HG03064 (cell line): ENCODE measurements around the gene MAP6.

Experiments used
- ATAC-seq: cut with Tn5 transposase; IDR thresholded peaks from one replicate; pipeline ENCODE4 v1.9.1; 2021; ENCODE audit warnings: low read depth; ENCODE audit not compliant: unreplicated experiment

The MAP6 gene

GRCh38 chr11:75632450-75632849 is 36.4 kb downstream of the MAP6 start:
- no peak for ATAC-seq

DNA sequence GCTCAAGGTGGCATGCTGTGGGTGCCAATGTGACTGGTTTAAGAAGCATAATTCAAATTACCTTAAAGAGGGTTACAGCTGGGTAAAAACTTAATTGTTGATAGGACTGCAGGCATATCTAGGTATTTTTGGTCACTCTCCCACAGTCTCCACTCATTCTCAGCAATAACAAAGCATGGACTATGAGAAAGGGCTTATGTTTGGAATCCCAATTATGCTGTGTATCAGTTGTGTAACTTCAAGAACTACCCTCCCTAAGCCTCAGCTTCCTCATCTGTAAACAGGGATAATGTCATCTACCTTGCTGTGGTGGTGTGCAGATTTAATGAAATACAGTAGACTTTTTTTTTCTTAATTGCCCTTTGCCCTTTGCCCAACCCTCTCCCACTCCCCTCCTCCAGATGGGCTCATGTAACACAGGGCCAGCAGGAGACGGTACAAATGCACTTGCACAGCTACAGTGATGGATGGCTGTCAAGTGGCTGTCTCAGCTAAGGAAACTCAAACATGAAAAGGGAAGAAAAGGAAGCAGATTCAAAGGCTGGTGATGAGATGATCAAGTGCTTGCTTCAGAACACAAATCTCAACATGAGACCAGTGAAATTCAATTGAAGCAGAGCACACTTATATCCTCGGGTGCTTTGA is 37.6 kb downstream of the MAP6 start:
- no peak for ATAC-seq

DNA sequence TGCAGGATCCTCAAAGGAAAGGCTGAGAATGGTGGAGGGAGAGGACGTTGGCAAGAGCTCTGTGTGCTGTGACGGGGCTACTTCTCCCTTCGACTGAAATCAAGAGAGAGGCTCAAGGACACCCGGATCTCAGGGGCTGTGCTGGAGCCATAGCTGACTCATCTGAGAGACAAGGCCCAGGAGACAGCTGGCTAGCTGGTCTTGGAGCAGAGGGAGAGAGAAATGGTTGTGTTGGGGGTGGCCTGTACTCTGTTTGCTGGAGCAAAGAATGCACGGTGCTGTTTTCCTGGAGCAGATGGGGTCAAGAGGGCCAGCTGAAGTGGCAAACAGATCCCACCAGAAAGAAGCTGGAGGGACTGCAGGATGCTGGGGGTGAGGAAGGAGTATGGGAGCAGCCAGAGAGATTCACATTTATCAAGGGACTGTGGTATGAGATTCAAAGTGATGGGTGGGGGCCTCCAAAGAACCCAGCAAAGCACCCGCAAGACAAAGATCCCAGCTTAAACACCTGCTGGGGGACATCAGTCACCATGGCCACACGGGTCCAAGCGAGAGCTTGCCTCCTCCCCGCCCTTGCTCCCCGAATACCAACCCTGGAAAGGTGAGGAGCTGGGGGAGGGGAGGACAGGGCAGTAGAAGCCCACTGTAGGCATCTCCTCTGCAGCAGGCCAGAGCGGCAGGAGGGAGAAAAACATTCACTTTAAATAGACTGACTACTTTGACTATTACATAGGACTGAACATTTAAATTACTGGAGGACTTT is 40.8 kb downstream of the MAP6 start:
- ATAC-seq, result no peak

GRCh38 chr11:75626889-75627529 is 41.8 kb downstream of the MAP6 start:
- no peak for ATAC-seq

- ATAC-seq, result no peak
Observed at GRCh38 chr11:75625991-75626888, 42.6 kb downstream of the MAP6 start.

DNA sequence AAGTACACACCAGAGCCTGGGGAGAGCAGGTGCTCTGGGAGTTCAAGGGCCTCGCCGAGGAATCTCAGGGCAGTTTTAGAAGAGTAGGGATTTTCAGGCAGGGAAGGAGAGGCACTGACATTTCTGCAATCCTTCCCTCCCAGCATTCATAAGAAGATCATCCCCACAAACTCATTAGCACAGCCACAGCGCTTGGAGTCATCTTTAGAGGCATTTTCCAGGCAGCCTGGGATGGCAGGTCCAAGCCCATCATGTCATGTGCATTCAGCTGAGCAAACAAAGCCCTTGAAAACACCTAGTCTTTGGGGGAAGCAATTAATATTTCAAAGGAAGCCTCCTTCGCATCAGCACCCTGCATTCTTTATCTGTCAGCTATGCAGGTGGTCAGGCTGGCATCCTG is 43.8 kb downstream of the MAP6 start:
- no peak for ATAC-seq

GRCh38 chr11:75616281-75616680 is 52.6 kb downstream of the MAP6 start:
- no peak for ATAC-seq

DNA sequence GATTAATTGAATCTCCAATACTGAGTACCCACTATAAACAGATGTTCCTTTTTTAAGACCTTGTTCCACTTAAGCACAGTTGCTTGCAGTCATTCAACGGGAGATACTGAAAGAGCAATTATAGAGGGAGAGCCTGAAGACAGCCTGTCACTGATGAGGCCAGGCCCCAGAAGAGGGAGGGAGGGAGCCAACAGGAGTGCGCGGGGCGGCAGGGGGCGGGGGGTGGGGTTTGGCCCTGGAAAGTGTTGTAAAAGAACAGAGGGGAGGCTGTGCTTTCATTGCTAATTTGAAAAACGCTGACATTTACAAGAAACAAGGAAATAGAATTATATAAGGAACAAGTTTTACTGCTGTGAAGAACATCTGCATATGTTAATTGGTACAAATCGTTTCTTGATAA is 53.1 kb downstream of the MAP6 start:
- no peak for ATAC-seq

DNA sequence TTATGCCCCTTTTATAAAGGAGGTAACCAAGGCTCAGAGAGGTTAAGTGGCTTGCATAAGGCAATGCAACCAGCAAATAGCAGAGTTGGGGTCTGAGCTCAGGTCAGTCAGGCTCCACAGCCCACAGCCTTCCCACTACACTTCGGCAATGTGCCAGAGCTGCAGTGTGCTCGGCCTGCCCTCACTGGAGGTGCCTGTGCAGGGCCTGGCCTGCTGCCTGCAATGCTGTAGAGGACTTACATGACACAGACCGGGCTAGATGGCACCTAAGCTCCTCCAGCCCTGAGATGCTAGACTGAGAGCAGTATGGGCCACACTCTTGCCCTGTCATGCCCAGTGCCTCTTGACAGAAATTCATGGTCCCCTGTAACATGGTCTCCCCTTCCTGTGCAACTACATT is 57.0 kb downstream of the MAP6 start:
- ATAC-seq, result no peak

GRCh38 chr11:75606099-75606498 is 62.7 kb downstream of the MAP6 start:
- no peak for ATAC-seq

DNA sequence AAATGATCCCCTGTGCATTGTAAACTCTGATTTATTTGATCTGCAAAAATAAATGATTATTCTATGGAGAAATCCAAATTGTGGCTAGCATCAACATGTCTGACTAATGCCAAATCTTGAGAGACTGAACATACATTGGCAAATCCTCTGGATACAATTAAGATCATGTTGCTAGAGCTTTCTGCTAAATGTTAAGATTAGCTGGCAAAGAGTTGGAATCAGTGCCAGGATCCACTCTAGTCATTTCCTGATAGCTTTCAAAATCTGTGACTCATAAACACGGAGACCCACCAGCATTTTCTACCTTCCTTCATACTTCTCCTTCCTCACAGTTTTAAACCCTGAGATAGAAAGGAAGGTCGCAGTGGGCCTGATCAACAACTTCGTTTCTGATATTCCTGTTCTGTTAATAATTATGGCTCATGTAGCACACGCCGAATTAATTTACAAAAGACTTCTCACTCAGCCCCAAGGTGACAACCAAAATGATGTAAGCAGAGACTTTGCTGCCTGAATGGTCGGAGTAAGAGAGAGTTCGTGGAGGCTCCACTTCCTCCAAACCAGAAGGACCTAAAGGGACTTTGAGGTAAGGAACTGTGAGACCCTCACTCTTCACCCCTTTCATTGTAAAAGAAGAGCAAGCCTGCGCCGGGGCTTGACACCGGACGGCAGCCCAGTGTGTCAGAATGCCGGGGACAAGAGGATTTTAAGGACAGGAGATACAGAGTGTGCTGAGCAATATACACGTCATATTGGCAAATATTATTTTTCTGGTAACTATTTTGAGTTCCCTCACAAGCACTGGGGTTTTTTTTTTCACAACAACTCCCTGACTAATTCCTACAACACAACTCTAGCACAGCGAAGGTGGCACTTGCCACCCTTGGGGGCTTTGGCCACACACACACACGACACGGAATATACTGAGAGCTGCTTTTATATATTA is 64.8 kb downstream of the MAP6 start:
- no peak for ATAC-seq

DNA sequence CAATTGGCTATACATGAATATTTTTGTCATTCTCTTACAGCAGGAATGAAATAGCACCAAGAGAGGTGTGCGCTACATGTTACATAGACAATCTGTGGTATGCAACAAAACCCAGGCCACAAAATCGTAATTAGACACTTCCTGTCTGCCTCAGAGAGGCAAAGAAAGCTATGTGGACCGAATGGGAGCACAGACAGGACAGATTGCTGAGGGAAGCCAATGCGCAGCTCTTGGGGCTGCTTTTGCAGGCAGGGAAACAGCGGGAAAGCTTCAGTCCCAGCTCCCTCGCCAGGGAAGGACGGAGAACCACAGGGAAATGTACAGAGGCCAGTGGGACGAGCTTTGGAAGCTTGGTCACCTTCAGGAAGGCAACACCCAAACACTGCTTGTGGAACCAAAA is 65.9 kb downstream of the MAP6 start:
- ATAC-seq, result no peak

- ATAC-seq, result no peak
Observed at GRCh38 chr11:75601494-75601893, 67.3 kb downstream of the MAP6 start.

DNA sequence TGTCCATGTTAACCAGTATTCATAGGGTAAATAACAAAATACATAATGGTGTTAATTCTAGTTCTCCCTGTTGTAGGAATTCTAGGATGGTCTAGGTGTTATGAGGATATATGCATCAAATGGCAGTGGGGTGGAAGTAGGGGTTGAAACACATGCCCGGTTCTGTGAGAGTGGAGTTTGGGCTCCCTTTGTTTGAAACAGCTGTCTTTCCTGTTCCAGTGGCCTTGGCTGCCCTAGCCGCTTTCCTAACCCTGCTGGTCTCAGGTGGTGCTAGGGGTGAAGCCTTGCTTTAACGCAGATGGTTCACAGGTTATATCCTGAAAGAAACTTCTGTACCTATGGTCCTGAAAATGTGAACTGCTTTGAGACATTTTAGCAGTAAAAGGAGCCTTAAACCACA is 68.5 kb downstream of the MAP6 start:
- ATAC-seq, result no peak

GRCh38 chr11:75598900-75599299 is 69.9 kb downstream of the MAP6 start:
- no peak for ATAC-seq

DNA sequence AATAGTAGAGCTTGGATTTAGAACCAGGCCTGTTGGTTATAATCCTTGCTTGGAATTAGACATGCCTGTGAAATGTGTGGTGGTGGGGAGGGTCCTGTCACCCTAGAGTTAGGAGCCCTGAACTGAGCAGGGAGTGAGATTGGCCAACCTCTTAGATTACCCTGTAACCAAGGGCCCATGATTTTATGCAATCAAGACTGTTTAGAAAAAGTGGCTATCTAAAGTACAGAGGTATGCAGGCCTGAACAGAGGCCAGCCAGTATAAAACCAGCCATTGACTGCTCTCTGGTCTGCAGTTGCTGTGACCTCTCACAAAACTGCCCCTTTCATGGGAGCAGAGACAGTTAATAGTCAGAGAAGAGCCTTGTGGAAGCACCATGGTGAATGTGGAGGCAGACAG is 70.6 kb downstream of the MAP6 start:
- ATAC-seq, result no peak

DNA sequence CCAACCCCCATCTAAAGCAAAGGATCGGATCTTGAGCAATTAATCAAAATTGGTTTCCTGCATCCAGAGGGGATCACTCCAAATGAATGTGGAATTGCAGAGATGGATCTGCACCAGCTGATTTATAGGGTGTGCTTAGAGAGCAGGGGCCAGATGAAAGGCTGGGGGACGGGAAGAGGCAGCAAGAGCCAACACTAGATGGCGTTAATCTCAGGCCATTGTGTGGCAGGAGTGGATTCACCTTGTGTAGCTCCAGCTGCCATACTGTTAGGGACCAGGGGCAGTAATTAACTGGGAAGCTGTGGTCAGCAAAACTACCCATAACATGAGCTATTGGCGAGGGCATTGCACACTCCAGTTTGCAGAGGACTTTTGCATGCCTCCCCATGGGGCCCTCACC is 71.2 kb downstream of the MAP6 start:
- ATAC-seq, result no peak

DNA sequence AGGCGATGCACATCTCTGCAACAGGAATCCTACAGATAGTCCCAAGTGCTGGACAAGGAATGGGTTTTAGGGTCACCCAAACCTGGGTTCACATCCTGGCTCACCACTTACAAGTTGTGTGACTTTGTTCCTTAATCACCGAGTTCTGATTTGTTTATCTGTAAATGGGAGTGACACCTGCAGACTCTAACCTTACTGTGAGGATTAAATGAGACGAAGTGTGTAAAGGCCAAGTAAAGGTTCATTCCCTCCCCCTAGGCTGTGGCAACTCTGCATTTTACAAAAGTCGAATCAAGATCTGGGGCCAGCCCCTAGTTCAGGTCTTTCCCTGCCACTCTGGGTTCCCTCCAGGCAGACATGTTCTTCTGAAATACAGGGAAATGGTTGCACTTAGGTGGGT is 71.9 kb downstream of the MAP6 start:
- ATAC-seq, result no peak

- no peak for ATAC-seq
Observed at GRCh38 chr11:75595429-75595828, 73.4 kb downstream of the MAP6 start.

GRCh38 chr11:75594211-75594610 is 74.6 kb downstream of the MAP6 start:
- ATAC-seq, result no peak
